Fibroblast of peridontal ligament (primary cell): ENCODE data around the gene TRIP13.
"Not testable (repeated sequence)": the region's sequence is repeated elsewhere in the genome, so short reads cannot be mapped to it uniquely, and the experiment has no call there.

ENCODE experiments used
- DNase-seq: peaks from one replicate; pipeline ENCODE4 v3.0.0-alpha.2; 2010; ENCODE audit errors: extremely low read depth

TRIP13 gene

DNA sequence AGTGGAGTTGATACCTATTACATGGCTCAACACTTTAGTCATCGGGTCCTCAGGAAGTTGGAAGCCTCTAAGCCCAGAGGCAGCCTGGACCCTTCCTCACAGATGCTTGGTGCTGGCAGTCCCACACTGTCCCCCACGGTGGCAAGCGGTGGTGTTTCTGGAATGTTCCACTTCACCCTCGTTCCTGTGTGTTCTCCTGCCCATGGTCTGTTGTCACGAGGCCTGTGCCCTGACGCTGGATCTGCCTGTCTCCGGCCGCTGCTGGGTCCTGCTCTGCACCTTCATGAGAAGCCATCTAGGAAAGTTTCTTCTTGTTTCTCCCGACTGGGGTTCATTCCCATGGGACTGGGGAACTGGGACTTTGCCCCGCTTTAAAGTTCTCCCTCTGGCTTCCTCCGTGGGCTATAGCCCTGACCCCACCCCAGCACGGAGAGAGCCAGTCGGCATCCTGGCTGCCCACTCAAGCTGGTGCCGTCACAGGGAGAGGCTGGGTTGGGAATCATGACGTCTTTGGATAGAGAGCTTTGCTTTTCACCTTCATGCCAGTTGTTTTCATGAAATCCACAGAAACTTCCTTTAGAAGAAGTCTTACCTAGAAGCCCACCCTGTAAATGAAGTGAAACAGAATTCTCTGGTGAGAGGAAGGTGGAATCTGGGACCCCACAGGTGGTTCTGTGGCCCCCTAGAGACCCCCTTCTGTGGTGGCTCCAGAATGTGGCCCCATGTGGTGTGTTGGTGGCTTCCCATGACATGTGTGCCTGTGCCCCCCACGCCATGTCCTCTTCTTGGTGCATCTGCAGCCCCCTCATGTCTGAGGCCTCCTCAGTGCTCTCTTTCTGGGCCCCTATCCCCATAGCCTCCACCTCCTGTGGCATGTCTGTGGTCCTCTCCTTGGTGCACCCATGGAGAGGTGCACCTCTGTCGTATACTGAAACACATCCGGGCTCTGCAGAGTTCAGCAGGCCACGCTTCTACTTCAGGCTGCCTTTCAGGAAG is 43.8 kb downstream of the TRIP13 start:
- DNase-seq: no peak

DNA sequence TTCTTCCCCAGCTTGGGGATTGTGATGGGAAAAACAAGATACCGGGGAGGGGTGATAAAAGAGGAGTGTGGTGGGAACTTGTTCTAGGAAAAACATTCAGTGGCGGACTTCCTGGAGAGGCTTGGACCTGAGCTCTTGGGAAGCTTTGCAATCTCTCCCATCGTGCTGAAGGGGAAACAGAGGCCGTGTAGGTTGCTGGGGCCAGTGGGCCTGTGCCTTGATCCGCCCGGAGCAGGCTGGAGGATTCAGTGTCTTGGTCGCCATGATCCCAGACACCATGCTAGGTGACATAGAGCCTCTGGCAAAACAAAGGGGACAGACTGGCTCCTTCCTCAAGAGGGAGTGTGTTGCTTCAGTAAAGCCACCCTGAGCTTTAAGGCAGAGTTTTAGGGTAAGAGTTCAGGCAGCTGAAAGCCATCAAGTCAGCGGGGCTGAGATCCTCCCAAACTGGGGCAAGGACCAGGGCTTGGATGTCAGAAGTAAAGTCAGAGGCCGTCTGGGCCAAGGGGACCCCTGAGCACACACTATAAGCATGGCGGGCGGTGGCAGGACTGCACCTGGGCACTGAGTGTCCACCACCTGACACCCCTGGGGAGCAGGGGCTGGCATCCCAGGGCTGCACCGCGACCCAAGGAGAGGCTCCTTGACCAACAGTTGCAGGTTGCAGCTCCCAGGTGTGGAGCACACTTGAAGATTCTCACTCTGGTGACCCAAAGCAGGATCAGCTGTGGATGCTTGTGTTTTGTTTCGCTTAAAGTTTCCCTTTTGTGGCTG is 44.7 kb downstream of the TRIP13 start:
- DNase-seq: no peak

DNA sequence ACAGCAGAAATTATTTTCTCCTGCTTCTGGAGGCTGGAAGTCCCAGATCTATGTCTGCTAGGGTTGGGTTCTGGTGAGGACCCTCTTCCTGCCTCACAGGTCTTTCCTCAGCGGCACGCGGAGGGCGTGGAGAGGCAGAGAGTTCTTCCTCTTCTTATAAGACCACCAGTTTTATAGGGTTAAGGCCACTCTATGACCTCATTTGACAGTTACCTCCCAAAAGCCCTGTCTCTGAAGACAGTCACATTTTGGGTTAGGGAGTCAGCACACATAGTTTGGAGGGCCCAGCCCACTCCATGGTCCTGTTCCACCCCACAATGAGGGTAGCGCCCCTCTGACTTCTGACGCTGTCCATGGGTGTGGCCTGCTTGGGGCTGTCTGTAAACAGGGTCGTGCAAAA is 46.7 kb downstream of the TRIP13 start:
- no peak for DNase-seq

DNA sequence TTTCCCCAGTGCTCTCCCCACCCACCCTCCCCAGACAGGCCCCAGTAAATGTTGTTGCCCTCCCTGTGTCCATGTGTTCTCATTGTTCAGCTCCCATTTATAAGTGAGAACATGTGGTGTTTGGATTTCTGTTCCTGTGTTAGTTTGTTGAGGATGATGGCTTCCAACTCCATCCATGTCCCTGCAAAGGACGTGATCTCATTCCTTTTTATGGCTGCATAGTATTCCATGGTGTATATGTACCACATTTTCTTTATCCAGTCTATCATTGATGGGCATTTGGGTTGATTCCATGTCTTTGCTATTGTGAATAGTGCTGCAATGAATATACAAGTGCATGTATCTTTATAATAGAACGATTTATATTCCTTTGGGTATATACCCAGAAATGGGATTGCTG is 48.1 kb downstream of the TRIP13 start:
- not testable (repeated sequence) for DNase-seq

DNA sequence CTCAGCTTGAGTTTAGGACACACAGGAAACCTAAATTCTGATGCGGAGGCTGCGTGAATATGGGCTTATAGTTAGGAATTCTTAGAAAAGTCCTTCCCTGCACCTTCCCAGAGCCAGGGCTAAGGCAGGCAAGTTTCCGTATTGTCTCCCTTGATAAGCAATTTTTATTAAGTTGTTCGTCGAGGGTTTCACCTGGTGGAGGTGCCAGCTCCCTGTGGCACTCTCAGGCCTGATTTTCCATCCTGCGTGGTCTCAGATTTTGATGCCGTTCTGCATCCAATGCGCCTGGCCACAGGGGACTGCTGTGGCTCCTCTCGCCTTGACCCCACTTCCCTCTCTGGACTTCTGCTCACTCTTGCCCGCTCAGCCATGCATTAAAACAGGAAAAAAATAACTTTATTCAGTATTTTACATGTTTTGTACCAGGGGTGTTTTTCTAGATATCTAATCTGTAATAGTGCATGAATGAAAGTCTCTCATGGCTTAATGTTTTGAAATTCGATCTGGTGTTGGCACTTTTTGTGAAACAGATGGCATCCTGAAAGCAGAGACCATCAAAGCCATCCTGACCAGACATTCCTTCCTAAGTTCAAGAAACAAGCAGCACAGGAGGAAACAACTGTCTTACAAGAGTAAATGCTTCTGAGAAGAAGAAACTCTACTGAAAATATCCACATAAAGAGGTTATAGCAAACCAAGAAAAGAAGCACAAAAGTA is 50.7 kb downstream of the TRIP13 start:
- no peak for DNase-seq

DNA sequence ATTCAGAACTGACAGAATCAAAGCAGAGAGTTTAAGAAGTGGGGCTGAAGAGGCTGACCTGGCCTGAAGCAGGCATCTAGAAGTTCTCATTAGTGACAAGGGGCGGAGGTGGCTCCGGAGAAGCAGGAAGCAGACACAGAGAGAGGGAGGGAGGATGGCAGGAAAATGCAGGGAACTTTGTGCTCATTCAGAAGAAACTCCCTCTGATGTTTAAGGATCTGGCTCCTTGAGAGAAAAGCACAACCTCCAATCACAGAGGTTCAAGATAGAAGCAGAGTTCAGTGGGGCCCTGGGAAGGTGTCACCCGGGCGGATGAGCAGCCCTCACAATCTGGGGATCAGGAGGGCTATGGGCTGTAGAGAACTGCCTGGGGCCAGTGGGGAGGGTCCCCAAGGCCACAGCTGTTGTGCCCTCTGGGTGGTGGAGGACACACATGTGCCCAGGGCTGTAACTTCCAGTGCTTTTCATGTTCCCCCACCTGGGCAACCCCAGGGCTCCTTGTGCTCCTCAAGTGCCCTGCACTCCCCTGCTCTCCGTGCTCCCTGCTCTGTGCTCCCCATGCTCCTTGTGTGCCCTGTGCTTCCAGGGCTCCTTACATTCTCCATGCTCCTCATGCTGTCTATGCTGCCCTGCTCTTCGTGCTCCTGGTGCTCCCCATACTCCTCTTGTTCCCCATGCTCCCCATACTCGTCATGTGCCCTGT is 51.4 kb downstream of the TRIP13 start:
- no peak for DNase-seq

DNA sequence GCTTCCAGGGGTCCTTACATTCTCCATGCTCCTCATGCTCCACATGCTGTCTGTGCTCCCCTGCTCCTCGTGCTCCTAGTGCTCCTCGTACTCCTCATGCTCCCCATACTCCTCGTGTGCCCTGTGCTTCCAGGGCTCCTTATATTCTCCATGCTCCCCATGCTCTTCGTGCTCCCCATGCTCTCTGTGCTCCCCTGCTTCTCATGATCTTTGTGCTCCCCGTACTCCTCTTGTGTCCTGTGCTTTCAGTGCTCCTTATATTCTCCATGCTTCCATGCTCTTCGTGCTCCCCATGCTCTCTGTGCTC is 51.9 kb downstream of the TRIP13 start:
- DNase-seq: no peak

DNA sequence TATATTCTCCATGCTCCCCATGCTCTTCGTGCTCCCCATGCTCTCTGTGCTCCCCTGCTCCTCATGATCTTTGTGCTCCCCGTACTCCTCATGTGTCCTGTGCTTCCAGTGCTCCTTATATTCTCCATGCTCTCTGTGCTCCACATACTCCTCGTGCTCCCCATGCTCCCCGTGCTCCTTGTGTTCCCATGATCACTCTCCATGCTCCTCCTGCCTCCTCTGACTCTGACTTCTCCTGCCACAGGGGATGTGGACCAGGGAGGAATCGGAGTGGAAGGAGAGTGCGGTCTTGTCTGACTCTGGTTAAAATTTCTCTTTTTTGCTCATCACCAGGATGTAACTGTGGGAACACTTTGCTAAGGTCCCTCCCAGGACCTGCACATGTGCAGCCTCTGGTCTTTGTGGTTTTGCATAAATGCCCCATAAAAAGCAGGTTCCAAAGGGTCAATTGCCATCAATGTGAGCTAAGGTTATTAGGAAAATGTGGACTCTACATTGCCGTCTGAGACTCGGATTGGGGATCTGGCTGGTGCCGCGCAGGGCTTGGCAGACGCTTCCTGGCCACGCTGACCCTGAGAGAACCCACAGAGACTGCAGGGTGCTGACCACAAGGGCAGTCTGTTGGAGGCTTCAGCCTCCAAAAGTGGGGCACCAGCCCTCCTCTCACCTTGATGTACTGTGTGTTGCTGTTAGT is 52.5 kb downstream of the TRIP13 start:
- DNase-seq: no peak

DNA sequence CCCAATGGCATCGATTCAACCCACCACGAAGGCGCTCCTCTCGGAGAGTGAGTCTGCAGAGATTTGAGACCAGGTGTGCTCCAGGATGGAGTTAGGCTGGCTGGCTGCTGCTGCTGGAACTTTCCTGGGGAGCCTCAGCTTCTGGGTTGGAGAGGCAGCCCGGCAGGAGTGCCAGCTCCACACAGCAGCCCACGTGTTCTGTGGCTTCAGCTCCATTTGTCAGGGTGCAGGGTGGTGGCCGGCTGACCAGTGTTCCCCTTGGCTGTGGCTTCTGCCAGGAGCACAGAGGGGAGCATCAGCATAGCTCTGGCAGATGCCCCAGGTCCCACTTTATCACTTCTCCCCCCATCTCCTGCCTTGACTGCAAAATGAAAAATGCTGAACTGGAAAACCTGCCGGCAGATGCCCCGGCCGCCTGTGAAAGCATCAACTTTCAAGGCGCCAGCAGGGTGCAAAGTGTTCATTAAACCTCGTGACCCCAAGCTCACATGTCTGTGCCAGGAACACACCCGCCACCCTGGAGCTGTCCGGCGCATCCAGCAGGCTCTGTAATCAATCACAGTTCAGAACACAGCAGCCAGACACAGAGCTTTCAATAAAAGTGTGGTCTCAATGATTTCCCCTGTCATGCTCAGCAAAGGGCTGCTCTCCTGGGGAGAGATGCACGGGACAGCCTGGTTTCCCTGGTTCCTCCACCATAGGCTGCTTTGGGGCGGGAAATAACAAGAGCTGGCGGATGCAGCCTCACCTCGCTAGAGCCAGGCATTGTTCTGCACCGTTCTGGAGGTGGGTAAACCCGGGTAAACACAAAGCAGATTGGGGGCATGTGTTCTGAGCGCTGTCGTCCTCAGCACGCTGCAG is 53.2 kb downstream of the TRIP13 start:
- DNase-seq: no peak

DNA sequence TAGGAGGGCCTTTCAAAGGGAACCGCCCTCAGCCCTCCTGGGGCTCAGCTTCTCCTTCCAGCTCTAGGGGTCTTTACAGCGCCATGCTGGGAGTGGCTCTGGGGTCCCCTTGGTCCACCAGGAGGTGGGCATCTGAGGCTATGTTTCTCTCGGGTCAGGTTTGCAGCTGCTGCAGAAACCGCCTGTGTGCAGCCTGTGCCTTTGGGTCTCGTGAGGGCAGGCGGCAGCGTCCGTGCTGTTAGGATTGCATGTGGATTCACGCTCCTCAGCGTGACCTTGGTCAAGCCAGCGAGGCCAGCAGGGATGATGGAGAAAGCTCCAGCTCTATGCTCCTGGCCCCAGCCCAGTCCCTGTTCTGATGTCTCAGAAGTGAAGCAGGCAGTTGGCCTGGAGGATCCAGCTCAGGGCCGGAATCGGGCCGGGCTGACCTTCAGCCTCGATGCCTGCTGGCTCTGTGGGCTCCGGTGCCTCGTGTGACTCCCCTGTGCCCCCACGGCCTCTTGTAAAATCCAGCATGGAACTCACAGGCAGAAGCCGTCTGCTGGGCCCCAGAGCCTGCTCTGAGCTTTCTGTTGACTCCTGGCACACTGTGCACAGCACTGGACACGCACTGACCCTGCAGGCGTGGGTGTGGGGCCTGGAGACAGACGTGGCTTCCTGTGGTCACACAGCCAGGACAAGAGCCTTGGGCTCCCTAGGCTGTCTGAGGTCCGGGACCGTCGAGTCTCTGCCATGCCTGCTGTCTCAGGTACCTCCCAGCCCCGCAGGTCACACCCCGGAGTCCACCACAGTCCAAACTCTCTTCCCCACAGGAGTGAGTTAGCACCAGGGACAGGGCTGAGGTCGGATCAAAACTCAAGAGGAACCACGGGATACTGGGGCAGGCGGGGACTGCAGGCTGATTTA is 54.3 kb downstream of the TRIP13 start:
- no peak for DNase-seq

DNA sequence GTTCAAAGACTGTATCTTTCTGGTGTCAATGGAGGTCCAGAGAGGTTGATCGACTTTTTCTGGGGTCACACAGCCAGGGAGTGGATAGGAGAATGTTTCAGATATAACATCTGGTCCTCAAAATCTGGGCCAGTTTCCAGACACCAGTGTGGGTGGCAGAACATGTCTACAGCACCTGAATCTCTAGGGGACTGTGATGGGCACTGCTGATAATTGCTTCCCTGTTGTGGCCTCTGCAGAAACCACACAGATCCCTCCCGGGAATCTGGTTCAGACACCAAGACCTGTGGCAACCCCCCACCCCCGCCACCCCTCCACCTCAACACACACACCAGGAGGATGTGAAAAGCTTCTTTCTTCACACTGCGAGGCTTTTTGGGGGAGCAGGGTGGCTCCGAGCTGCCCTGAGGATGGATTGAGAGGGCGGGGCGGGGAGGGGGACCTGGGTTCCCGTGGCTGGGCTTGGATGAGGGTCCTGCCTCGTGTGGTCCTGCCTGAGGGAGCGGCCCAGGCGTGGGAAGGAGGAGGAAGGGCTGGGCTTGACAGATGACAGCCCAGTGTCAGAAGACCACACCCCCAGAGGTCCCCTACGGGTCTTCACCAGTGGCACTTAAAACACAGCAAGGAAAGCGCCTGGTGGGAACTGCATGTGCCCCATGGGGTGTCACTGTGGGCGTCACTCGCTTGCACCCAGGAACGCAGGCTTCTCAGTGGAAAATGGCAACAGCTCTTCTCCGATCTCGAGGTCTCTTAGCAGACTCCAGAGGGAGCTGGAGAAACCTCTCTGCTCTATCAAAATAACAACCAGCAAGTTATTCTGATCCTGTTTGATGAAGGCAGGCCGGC is 55.2 kb downstream of the TRIP13 start:
- no peak for DNase-seq

DNA sequence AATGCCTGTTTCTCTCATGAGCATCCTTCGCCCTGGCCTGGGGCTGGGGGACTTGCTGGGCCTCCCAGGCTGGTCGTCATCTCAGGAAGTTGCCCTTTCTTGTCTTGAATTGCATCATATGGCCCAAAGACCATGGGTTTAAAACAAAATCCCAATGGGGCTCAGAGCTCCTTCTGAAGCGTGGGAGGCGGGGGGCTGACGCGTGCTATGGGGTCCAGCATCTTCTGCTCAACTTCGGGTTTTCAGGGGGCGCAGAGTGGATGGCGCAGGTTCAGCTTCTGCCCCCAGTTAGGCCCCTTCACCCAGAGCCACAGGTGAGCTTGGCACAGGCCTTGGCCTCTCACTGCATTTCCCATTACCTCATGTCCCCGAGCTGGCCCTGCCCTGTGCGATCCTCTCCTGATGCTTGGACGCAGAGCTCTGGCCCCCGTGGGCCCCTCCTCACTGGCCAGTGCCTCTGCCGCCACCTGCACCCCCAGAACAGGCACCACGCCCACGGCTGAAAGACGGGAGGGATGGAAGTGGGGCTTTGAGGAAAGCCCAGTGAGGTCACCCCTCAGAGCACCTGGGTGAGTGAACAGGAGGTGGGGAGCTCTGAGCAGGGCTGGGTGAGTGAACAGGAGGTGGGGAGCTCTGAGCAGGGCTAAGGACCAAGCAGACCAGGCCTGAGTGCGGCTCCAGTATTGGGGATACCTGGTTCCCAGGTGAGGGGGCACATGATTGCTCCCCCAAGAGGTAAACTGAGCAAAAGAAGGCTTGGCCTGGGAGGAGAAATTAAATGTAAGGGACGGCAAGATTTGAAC is 56.0 kb downstream of the TRIP13 start:
- DNase-seq: no peak

DNA sequence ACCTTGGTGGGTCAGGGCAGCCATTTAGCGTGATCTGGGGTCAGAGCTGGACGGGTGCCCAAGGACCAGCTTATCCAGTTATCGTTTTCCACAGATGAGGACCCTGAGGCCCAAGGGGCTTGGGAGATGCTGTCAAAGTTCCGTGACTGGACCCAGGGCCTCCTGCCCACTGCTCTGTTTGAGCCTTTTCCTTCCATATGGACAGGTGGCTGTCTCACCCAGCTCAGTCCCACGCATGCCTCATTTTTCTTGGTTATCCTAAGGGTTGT is 56.5 kb downstream of the TRIP13 start:
- DNase-seq: no peak

DNA sequence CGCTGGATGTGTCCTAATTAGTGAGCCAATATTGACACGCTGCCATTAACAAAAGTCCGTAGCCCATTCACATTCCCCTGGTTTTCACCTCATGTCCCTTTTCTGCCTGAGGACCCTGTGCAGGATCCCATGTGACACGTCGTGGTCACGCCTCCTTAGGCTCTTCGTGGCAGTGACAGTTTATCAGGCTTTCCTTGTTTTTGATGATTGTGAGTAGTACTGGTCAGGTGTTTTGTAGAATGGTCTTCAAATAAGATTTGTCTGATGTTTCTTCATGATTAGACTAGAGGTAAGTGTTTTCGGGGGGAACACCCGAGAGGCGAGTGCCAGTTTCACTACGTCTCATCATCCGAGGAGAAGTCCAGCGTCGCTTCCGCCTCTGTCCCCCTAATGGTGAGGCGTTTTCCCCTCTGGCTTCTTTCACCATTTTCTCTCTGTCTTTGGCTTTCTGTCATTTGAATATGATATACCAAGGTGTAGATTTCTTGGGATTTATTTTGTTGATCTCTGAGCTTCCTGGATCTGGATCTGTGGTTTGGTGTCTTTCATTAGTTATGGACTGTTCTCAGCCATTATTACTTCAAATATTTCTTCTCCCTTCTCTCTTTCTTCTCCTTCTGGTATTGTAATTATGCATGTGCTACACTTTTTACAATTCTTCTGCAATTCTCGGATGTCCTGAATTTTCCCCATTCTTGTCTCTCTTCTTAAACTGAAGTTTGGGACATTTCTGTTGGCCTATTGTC is 57.3 kb downstream of the TRIP13 start:
- DNase-seq: no peak

DNA sequence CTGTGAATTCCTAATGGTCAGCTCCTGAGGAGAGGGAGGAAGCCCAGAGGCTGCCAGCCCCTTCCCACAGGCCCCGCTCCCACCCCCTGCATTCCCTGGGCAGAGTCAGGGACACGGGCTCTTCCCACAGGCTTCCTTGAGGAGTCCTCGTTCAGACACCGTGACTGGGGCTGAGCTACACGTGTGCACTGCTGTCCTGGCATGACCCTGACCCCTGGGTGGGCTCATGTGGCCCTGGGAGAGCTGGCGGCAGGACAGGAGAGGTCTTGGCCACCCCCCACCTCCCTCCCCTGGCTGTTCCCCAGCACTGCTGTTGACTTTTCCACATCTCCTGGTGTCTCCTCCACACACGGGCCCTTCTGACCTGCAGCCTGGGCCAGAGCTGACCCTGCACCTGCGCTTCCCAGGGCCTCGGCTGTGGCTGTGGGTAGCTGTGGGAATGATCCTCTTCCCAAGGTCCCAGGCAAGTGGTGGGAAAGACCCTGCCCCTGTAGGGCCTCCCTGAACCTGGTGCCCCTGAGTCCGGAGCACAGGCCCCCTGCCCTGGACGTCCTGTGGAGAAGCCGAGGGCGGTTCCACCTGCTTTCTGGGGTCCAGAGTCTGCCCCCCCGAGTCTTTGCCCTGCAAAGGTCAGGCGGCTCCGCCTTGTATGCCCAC is 59.4 kb downstream of the TRIP13 start:
- DNase-seq: no peak

DNA sequence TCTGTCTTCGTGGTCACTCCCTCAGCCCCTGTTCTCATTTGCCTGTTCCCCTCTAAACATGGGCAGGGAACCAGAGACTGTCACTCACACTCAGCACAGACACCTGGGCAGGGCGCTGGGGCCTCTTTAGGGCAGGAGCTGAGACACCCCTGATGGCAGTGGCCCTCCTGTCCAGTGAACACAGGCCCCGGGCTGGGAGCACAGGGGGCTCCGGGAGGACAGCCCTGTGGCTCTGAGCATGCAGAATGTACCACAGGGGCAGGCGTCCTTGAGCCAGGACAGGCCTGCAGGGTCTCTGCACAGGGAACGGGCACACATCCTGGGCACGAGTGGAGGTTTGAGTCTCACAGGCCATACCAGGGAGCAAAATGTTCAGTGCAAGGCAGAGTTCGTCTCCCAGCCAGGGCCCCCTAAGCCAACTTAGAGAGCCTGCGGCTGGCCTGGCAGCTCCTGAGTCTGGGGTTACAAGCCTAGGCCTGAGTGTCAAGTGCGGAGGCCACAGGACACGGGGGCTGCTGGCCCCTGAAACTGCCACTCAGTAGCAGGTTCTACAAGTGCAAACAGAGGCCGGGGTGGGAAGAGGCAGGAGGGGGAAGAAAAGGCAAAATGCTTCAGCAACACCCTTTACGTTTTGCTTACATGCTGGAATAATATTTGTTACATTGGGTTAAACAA is 60.0 kb downstream of the TRIP13 start:
- DNase-seq: no peak
